Nephron progenitor cell (in vitro differentiated cells): ENCODE data around the gene NTM.
"Not testable (repeated sequence)": the region's sequence is repeated elsewhere in the genome, so short reads cannot be mapped to it uniquely, and the experiment has no call there.

Experiments
- DNase-seq: peaks from one replicate; pipeline ENCODE4 v3.0.0; 2021
- H3K27ac Mint-ChIP-seq: 2 replicates; pipeline ENCODE4 v1.8.0; 2021; ENCODE audit warnings: mild to moderate bottlenecking, moderate library complexity, mixed read lengths
- H3K27me3 Mint-ChIP-seq: 2 replicates; pipeline ENCODE4 v1.8.0; 2021; ENCODE audit warnings: mild to moderate bottlenecking, low read depth, mixed read lengths; ENCODE audit not compliant: poor library complexity
- H3K36me3 Mint-ChIP-seq: 2 replicates; pipeline ENCODE4 v1.8.0; 2021; ENCODE audit warnings: low read depth, mixed read lengths
- H3K4me1 Mint-ChIP-seq: 2 replicates; pipeline ENCODE4 v1.8.0; 2021; ENCODE audit warnings: mixed read lengths
- H3K4me3 Mint-ChIP-seq: 2 replicates; pipeline ENCODE4 v1.8.0; 2021; ENCODE audit warnings: mild to moderate bottlenecking, moderate library complexity, mixed read lengths
- H3K9me3 Mint-ChIP-seq: 2 replicates; pipeline ENCODE4 v1.8.0; 2021; ENCODE audit warnings: mild to moderate bottlenecking, moderate library complexity, mixed read lengths
- CTCF ChIP-seq: fragments of 200-600 bp; sonication (generic); IDR thresholded peaks from 2 replicates; pipeline ENCODE4 v1.5.0; 2021; ENCODE audit warnings: antibody characterized with exemption

NTM gene

DNA sequence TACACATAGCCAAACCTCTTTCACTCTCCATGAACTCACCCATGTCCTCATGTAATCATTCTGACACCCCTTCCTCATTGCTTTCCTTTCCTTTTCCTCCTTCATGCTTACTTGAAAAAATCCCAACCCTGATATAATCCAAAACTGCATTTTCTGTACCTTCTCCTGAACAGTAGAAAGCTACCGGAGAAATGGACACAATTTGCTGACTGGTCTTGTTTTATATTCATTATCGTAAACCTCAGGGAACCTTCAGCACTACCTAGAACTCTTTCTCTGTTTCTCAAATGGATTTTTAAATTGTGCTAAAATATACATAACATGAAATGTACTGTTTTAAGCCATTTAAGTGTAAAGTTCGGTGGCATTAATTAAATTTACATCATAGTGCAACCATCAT lies 996.9 kb downstream of the NTM start:
- no peaks in the 10 kb centered on the region for H3K4me1 Mint-ChIP-seq
- no peak overlapping the region for H3K4me3 Mint-ChIP-seq
- H3K9me3 Mint-ChIP-seq: peaks cover 13% of the 10 kb centered on the region
- peaks cover 4% of the 10 kb centered on the region for H3K27me3 Mint-ChIP-seq
- no peaks in the 10 kb centered on the region for H3K36me3 Mint-ChIP-seq
- no peak overlapping the region for H3K27ac Mint-ChIP-seq
- no peak for TF ChIP-seq CTCF
- no peak for DNase-seq

- not testable (repeated sequence) for DNase-seq, H3K4me3 Mint-ChIP-seq, H3K27me3 Mint-ChIP-seq, H3K4me1 Mint-ChIP-seq, H3K36me3 Mint-ChIP-seq, H3K27ac Mint-ChIP-seq
- H3K9me3 Mint-ChIP-seq: peaks cover 13% of the 10 kb centered on the region
Measured at GRCh38 chr11:132370114-132370513, 999.7 kb downstream of the NTM start.

DNA sequence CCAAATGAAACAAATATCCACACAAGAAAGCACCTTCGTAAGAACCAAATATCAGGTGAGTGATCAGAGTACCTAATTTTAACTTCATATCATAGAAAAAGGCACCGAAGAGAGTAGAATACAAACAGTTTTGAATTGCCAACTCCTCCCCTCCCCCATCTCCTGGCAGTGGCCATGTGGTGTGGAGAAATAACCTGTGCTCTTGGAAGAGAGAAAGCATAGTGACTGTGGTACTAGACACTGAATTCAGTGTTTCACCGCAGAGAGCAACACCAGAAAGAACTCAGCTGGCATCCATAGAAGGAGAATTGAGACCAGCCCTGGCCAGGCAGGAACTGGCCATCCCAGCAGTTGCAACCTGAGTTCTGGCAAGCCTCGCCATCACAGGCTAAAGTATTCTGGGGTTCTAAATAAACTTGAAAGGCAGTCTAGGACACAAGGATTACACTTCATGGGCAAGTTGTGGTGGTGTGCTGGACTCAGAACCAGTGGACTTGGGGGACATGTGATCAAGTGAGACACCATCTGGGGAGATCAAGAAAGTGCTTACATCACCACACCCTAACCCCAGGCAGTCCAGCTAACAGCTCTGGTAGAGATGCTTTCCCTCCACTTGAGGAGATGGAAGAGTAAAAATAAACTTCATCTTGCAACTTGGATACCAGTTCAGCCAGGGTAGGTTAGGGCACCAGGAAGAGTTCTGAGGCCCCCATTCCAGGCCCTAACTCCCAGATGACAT lies 1003.2 kb downstream of the NTM start:
- no peak overlapping the region for H3K4me3 Mint-ChIP-seq
- peaks cover 10% of the 10 kb centered on the region for H3K27me3 Mint-ChIP-seq
- no peaks in the 10 kb centered on the region for H3K36me3 Mint-ChIP-seq
- peaks cover 9% of the 10 kb centered on the region for H3K9me3 Mint-ChIP-seq
- DNase-seq: no peak
- H3K4me1 Mint-ChIP-seq: no peaks in the 10 kb centered on the region
- H3K27ac Mint-ChIP-seq: no peak overlapping the region
- TF ChIP-seq CTCF: no peak

- Mint-ChIP-seq H3K9me3 (peaks cover 29% of the 10 kb centered on the region), H3K27me3 (peaks cover 10% of the 10 kb centered on the region), H3K27ac (no peak overlapping the region), H3K36me3 (peaks cover 5% of the 10 kb centered on the region), H3K4me3 (no peak overlapping the region), H3K4me1 (no peaks in the 10 kb centered on the region)
- TF ChIP-seq CTCF: no peak
- DNase-seq: no peak
Measured at GRCh38 chr11:132379540-132379939, 1009.1 kb downstream of the NTM start.
